ENCODE results near the gene GALNT2. TPM values are rescaled to one million over a fixed set of nuclear protein-coding genes. Genes with fewer than 3 reads are reported as not detected.

The GALNT2 gene
- polyA plus RNA-seq, 2 of the 4 experiments (the other 2 are of a cell fraction), result 66.9 to 114 TPM

DNA sequence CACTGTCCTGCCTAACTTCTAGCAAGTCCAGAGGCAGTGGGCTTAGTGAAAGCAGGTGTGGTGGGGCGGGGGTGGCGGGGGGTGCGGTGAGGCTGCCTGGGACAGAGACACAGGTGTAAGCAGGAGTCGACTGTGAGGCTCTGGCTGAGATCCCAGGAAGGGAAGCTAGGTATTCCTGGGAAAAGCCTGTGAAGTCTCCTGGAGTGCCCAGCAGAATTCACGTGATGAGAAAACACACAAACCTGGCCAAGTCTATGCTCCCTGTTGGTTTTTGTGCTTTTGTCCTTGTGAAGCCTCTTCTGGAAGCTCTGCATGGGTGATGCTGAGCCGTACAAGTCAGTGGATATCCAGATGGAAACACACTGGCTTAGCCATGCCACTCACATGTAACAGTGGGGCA is 5.3 kb downstream of the GALNT2 start:
- 75% methylated on average over 5 of the region's 6 CpGs for WGBS (ENCODE audit: missing lambda C conversion rate)
- peaks cover 70% of the 10 kb centered on the region for H3K4me1 ChIP-seq
- DNase-seq (ENCODE audit: low read depth in 1 of 2, low spot score in 1 of 2), result no peak
- H3K9me3 ChIP-seq, result no peaks in the 10 kb centered on the region
- H3K4me2 ChIP-seq, result peak overlapping the region; percentile 48; the same call in 1 of the 3 replicates
- ATAC-seq, result no peak
- no peak for TF ChIP-seq HES2 (IDR thresholded peaks at IDR 0.05)
- TF ChIP-seq, protein P1, sequence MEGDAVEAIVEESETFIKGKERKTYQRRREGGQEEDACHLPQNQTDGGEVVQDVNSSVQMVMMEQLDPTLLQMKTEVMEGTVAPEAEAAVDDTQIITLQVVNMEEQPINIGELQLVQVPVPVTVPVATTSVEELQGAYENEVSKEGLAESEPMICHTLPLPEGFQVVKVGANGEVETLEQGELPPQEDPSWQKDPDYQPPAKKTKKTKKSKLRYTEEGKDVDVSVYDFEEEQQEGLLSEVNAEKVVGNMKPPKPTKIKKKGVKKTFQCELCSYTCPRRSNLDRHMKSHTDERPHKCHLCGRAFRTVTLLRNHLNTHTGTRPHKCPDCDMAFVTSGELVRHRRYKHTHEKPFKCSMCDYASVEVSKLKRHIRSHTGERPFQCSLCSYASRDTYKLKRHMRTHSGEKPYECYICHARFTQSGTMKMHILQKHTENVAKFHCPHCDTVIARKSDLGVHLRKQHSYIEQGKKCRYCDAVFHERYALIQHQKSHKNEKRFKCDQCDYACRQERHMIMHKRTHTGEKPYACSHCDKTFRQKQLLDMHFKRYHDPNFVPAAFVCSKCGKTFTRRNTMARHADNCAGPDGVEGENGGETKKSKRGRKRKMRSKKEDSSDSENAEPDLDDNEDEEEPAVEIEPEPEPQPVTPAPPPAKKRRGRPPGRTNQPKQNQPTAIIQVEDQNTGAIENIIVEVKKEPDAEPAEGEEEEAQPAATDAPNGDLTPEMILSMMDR (IDR thresholded peaks at IDR 0.05), result no peak
- no peak for TF ChIP-seq RAD21 (conservative IDR thresholded peaks at IDR 0.05 in 1 of 2, IDR thresholded peaks at IDR 0.05 in 1 of 2)
- TF ChIP-seq ESRRA (IDR thresholded peaks at IDR 0.05; ENCODE audit: borderline replicate concordance, low read length), result no peak
- TF ChIP-seq NPAS2 (CRISPR knock-in tag; IDR thresholded peaks at IDR 0.05; ENCODE audit: borderline replicate concordance), result no peak
- TF ChIP-seq HOXB5 (CRISPR knock-in tag; IDR thresholded peaks at IDR 0.05), result no peak
- no peak for TF ChIP-seq CHD2 (IDR thresholded peaks at IDR 0.05; ENCODE audit: low read length, partially characterized antibody)
- TF ChIP-seq ZC3H11A (IDR thresholded peaks at IDR 0.05), result no peak
- no peak for TF ChIP-seq HOXA7 (CRISPR knock-in tag; IDR thresholded peaks at IDR 0.05)
- no peak for TF ChIP-seq TP53 (CRISPR knock-in tag; IDR thresholded peaks at IDR 0.05)
- TF ChIP-seq CBX2 (IDR thresholded peaks at IDR 0.05; ENCODE audit: borderline replicate concordance, low read depth), result no peak
- no peak for TF ChIP-seq EHMT2 (IDR thresholded peaks at IDR 0.05; ENCODE audit: low read depth)
- TF ChIP-seq CHD4 (IDR thresholded peaks at IDR 0.05; ENCODE audit: borderline replicate concordance), result no peak
- TF ChIP-seq, protein P2, sequence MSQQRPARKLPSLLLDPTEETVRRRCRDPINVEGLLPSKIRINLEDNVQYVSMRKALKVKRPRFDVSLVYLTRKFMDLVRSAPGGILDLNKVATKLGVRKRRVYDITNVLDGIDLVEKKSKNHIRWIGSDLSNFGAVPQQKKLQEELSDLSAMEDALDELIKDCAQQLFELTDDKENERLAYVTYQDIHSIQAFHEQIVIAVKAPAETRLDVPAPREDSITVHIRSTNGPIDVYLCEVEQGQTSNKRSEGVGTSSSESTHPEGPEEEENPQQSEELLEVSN (IDR thresholded peaks at IDR 0.05; ENCODE audit: borderline replicate concordance, low read depth), result no peak
- POLR2A ChIA-PET, result interaction anchor here (1.4 kb wide), 1 partner anchor 12 kb away, joined by 3 read pairs; no protein-coding TSS in a partner anchor
- H3K27ac ChIP-seq, result peak overlapping the region in 1 of 2 experiments; percentile 76; a peak in 2 of 6 replicates
- no peak overlapping the region for H3K4me3 ChIP-seq
- CTCF ChIA-PET, result interaction anchor here (0.9 to 3.1 kb wide), 4 partner anchors 9 to 94 kb away, joined by 3 to 13 read pairs (median 7); no protein-coding TSS in a partner anchor
- no peak for FAIRE-seq

GRCh38 chr1:230072866-230073265 is 5.8 kb downstream of the GALNT2 start:
- Histone ChIP-seq H3K4me1 (peaks cover 76% of the 10 kb centered on the region), H3K4me3 (no peak overlapping the region), H3K4me2 (peak overlapping the region; percentile 48; the same call in 2 of the 3 replicates), H3K9me3 (no peaks in the 10 kb centered on the region), H3K27ac (peak overlapping the region; percentile 10 to 76; a peak in 3 of 6 replicates)
- no peak for DNase-seq (ENCODE audit: low read depth in 1 of 2, low spot score in 1 of 2)
- 100% methylated on average over 1 of the region's 1 CpG for WGBS (ENCODE audit: missing lambda C conversion rate)
- FAIRE-seq, result no peak
- ChIA-PET CTCF (interaction anchor here (0.9 to 3.1 kb wide), 4 partner anchors 12 to 94 kb away, joined by 3 to 13 read pairs (median 4); no protein-coding TSS in a partner anchor), POLR2A (no interaction called here)
- ATAC-seq, result no peak
- no peak for TF ChIP-seq SMC3 (IDR thresholded peaks at IDR 0.05)
- no peak for TF ChIP-seq FOXS1 (CRISPR knock-in tag; IDR thresholded peaks at IDR 0.05)
- TF ChIP-seq JUN (IDR thresholded peaks at IDR 0.05), result no peak
- TF ChIP-seq HOXB5 (CRISPR knock-in tag; IDR thresholded peaks at IDR 0.05), result no peak
- no peak for TF ChIP-seq RAD21 (conservative IDR thresholded peaks at IDR 0.05 in 1 of 2, IDR thresholded peaks at IDR 0.05 in 1 of 2)
- no peak for TF ChIP-seq HOXA7 (CRISPR knock-in tag; IDR thresholded peaks at IDR 0.05)

DNA sequence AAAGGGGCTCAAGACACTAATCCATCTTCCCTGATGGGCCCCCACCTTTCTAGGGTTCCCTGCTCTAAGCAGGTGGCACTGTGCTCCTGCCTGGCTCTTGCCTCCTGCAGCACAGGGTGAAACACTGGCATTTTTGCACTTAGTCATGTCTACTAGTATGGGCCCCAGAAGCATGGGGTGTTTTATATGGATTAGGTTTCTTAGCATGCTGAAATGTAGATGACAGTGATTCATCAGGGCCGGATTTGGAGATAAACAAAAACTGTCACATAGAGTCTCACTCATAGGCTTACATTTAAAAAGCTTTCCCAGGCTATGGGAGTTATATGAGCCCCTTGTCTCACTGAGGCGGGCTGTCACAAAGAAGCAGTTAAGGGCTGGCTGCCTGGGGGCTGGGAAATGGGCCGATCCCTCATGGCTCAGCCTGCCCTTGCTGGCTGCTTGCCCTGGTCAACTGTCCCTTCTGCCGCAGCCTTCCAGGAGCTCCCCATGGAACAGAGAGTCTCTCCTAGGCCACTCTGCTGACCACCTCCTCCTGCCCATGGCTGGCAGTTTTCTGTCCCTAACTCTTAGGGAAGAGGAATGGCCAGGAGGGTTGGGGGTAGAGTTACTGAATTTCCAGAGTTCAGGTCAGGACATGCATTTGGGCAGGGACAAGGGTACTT is 6.5 kb downstream of the GALNT2 start:
- peak in 1 of 2 experiments; percentile 27 for DNase-seq (ENCODE audit: low read depth in 1 of 2, low spot score in 1 of 2)
- Histone ChIP-seq H3K4me1 (peaks cover 82% of the 10 kb centered on the region), H3K27ac (peak overlapping the region; percentile 10 to 76; a peak in 3 of 6 replicates), H3K4me3 (no peak overlapping the region), H3K9me3 (no peaks in the 10 kb centered on the region), H3K4me2 (peak overlapping the region; percentile 48)
- peak in 1 of 2 experiments; percentile 37; a peak in 3 of 6 replicates for ATAC-seq
- no peak for FAIRE-seq
- whole genome bisulfite sequencing (ENCODE audit: missing lambda C conversion rate), result 44% methylated on average over 4 of the region's 4 CpGs
- POLR2A ChIA-PET, result interaction anchor here (0.9 kb wide), 1 partner anchor 14 kb away, joined by 3 read pairs; no protein-coding TSS in a partner anchor
- CTCF ChIA-PET, result interaction anchor here (1.0 to 3.1 kb wide), 6 partner anchors 11 to 85 kb away, joined by 3 to 13 read pairs (median 4); no protein-coding TSS in a partner anchor
- no peak for TF ChIP-seq RNF2 (IDR thresholded peaks at IDR 0.05; ENCODE audit: borderline replicate concordance, low read depth)
- TF ChIP-seq REST (IDR thresholded peaks at IDR 0.05), result no peak
- TF ChIP-seq POLR2A (IDR thresholded peaks at IDR 0.05; ENCODE audit: low read length), result no peak
- TF ChIP-seq RCOR1 (IDR thresholded peaks at IDR 0.05; ENCODE audit: low read depth, low read length), result no peak
- TF ChIP-seq MYC (IDR thresholded peaks at IDR 0.05; ENCODE audit: borderline replicate concordance, low read length), result no peak
- TF ChIP-seq FOSL2 (IDR thresholded peaks at IDR 0.05), result no peak
- no peak for TF ChIP-seq FOSL2 (CRISPR knock-in tag; IDR thresholded peaks at IDR 0.05)

Measured in A549 (cell line).